Glutamatergic neuron (in vitro differentiated cells): ENCODE results near the gene LAMP2. TPM values are rescaled to one million over a fixed set of nuclear protein-coding genes. Genes with fewer than 3 reads are reported as not detected.

Experiments
- DNase-seq: peaks from one replicate; pipeline ENCODE4 v3.0.0; 2022
- H3K27ac Mint-ChIP-seq: one replicate; pipeline ENCODE4 v1.8.0; 2020; ENCODE audit warnings: mild to moderate bottlenecking, mixed read lengths, inconsistent platforms; ENCODE audit not compliant: unreplicated experiment
- H3K27me3 Mint-ChIP-seq: one replicate; pipeline ENCODE4 v1.8.0; 2020; ENCODE audit warnings: mild to moderate bottlenecking, moderate library complexity, mixed read lengths, inconsistent platforms; ENCODE audit not compliant: unreplicated experiment
- H3K36me3 Mint-ChIP-seq: one replicate; pipeline ENCODE4 v1.8.0; 2020; ENCODE audit warnings: mild to moderate bottlenecking, mixed read lengths, inconsistent platforms; ENCODE audit not compliant: unreplicated experiment
- H3K4me1 Mint-ChIP-seq: one replicate; pipeline ENCODE4 v1.8.0; 2020; ENCODE audit warnings: mild to moderate bottlenecking, low read depth, mixed read lengths, inconsistent platforms; ENCODE audit not compliant: unreplicated experiment
- H3K4me3 Mint-ChIP-seq: one replicate; pipeline ENCODE4 v1.8.0; 2020; ENCODE audit warnings: mild to moderate bottlenecking, mixed read lengths, inconsistent platforms; ENCODE audit not compliant: unreplicated experiment
- H3K9me3 Mint-ChIP-seq: one replicate; pipeline ENCODE4 v1.8.0; 2020; ENCODE audit warnings: mild to moderate bottlenecking, moderate library complexity, mixed read lengths, inconsistent platforms; ENCODE audit not compliant: unreplicated experiment
- total RNA-seq: library from RNA; stranded (reverse); fragmentation: NEBNext Ultra II Directional; extraction: Animal tissue kit (Norgen Biotek cat#: 25700); gene quantifications from one replicate; pipeline ENCODE4 v1.2.1, GENCODE V29; 2021; ENCODE audit not compliant: unreplicated experiment
- TF ChIP-seq, protein P1 (sequence below): fragments of 200-600 bp; sonication (generic); IDR thresholded peaks from one replicate; pipeline ENCODE4 v1.5.0; 2021; ENCODE audit not compliant: partially characterized antibody, unreplicated experiment

LAMP2 gene
- total RNA-seq, 1 donor from 2014 or later: 48.9 TPM

DNA sequence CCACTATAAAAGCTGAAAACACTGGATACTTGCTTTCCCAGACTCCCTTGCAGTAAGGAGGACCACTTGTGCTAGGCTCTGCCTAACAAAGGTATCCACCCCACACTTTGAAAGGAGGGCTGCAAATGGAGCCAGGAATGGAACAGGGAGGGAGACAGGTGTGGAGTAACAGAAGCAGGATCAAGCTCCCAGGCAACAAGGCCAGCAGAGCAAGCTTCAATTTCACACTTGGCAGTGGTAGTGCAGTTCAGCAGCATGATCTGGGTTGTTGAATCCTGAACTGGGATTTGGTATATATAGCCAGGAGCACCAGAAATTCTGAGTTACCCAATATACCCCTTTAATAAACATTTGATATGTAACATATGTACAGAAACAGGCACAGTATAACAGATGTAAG lies 9.8 kb downstream of the LAMP2 start:
- Mint-ChIP-seq H3K27me3 (no peaks in the 10 kb centered on the region), H3K4me1 (no peaks in the 10 kb centered on the region), H3K27ac (no peak overlapping the region), H3K9me3 (peaks cover 2% of the 10 kb centered on the region), H3K36me3 (no peaks in the 10 kb centered on the region), H3K4me3 (no peak overlapping the region)
- no peak for DNase-seq
- TF ChIP-seq, protein P1, sequence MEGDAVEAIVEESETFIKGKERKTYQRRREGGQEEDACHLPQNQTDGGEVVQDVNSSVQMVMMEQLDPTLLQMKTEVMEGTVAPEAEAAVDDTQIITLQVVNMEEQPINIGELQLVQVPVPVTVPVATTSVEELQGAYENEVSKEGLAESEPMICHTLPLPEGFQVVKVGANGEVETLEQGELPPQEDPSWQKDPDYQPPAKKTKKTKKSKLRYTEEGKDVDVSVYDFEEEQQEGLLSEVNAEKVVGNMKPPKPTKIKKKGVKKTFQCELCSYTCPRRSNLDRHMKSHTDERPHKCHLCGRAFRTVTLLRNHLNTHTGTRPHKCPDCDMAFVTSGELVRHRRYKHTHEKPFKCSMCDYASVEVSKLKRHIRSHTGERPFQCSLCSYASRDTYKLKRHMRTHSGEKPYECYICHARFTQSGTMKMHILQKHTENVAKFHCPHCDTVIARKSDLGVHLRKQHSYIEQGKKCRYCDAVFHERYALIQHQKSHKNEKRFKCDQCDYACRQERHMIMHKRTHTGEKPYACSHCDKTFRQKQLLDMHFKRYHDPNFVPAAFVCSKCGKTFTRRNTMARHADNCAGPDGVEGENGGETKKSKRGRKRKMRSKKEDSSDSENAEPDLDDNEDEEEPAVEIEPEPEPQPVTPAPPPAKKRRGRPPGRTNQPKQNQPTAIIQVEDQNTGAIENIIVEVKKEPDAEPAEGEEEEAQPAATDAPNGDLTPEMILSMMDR: no peak

DNA sequence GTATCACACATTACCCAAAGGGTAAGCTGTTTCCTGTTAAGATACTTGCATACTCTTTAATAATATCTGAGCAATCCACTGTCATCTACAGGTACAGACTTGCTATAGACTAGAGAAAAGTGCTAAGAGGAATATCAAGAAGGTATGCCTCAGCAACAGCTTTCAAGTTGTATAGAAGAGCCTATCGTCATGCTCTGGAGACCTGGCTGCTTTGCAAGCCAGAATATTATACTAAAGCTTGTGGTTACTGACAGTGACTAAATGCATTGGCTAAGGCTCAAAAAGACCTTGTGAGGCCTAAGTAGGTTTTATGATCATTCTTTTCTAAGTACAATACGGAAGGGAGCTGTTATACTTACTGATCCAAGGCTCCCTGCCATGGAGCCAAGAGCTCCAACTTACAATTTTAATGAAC lies 11.3 kb downstream of the LAMP2 start:
- TF ChIP-seq, protein P1: no peak

DNA sequence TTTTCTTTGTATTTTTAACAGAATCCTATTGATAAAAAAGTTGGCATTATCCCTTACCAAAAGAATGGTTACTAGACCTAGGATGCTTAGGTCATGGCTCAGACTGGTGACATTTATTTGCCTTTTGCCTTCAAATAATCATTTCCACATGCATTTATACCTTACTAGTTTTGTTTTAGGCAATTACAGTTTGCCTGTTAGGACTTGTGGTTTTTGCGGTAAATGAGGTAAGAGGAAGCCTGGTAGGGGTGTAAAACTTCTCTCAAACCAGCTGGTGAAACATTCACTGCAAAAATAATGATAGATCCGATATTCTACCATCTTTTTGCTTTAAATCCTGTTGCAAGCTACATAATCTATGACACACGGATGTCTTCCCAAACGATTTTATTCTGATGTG lies 12.1 kb downstream of the LAMP2 start:
- TF ChIP-seq, protein P1: no peak
- no peak for DNase-seq
- H3K27ac Mint-ChIP-seq: no peak overlapping the region
- H3K27me3 Mint-ChIP-seq: no peaks in the 10 kb centered on the region
- peaks cover 2% of the 10 kb centered on the region for H3K4me1 Mint-ChIP-seq
- peaks cover 2% of the 10 kb centered on the region for H3K9me3 Mint-ChIP-seq
- H3K36me3 Mint-ChIP-seq: no peaks in the 10 kb centered on the region
- no peak overlapping the region for H3K4me3 Mint-ChIP-seq

More for the DNA sequence above, 11.3 kb downstream of the LAMP2 start:
- Mint-ChIP-seq H3K4me1 (no peaks in the 10 kb centered on the region), H3K27ac (no peak overlapping the region), H3K4me3 (no peak overlapping the region), H3K36me3 (no peaks in the 10 kb centered on the region), H3K9me3 (peaks cover 2% of the 10 kb centered on the region), H3K27me3 (no peaks in the 10 kb centered on the region)
- no peak for DNase-seq

- peaks cover 2% of the 10 kb centered on the region for H3K4me1 Mint-ChIP-seq
- H3K27ac Mint-ChIP-seq: no peak overlapping the region
- H3K36me3 Mint-ChIP-seq: no peaks in the 10 kb centered on the region
- TF ChIP-seq, protein P1: no peak
- no peak for DNase-seq
- peaks cover 2% of the 10 kb centered on the region for H3K9me3 Mint-ChIP-seq
- H3K4me3 Mint-ChIP-seq: no peak overlapping the region
- no peaks in the 10 kb centered on the region for H3K27me3 Mint-ChIP-seq
Measured at GRCh38 chrX:120453985-120454384, 15.1 kb downstream of the LAMP2 start.

DNA sequence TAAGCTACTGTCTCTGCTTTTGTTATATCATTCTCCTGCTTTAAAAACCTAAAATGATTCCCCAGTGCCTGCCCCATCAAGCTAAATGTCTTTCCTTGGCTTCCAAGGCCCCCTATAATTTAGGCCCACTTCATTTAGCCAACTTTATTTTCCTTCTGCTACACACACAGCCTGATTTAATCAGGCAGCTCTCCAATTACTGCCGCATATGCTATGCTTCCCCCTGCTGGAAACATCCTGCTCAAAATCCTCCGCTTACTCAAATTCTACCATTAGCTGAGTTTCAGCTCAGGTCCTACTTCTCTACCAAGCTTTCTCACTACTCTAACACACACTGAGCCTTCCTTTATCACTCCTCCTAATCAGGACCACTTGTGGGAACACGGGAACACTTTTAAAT lies 17.0 kb downstream of the LAMP2 start:
- Mint-ChIP-seq H3K4me1 (peaks cover 2% of the 10 kb centered on the region), H3K27ac (no peak overlapping the region), H3K4me3 (no peak overlapping the region), H3K27me3 (no peaks in the 10 kb centered on the region), H3K36me3 (no peaks in the 10 kb centered on the region), H3K9me3 (no peaks in the 10 kb centered on the region)
- TF ChIP-seq, protein P1: no peak
- no peak for DNase-seq
